ENCODE results near the gene RNF130. TPM values are rescaled to one million over a fixed set of nuclear protein-coding genes. Genes with fewer than 3 reads are reported as not detected.
A peak's percentile ranks its signal among the peaks of the same experiment; 100 is the strongest.

Gene RNF130
- total and polyA plus RNA-seq, 2 of the 13 experiments (the other 11 are each of a cell fraction or from before 2014, with no cell fraction given): 28.2 to 28.3 TPM

DNA sequence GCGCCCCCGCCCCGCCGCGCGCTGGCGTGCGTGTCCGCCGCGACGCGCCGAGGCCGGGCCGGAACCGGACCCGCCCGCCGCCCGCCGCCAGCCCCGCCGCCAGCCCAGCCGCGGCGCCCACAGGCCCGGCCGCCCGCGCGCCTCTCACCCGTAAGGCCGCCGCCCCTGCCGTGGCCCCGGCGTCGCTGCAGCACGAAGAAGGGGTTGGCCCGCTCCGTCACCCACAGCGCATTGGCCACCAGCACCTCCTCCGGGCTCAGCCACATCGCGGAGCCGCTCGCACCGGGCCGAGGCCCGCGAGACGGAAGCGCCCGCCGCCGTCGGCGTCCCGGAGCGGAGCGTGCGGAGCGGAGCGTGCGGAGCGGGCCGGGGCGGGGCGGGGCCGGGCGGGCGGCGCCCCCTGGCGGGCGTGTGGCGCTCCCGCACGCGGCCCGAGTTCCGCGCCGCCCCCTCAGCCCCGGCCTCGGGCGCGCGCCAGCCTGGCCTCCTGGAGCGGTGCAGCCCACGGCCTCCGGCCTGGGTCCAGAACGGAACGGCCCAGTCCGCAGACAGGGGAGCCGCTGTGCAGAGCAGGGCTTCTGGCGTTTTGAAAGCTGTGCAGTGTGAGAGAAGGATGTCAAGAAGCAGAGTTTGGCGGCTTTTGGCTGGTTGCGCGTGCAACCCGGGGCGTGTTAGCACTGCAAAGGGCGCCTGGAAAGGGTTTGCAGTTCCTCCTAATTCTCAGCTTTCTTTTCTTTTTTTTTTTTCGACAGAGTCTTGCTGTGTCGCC is 163.8 kb downstream of the RNF130 start, which contains the start of gene TBC1D9B (continued):
- TF ChIP-seq ZNF770 (CRISPR knock-in tag; IDR thresholded peaks at IDR 0.05): peak; percentile 90
- TF ChIP-seq PPARG (CRISPR knock-in tag; conservative IDR thresholded peaks at IDR 0.05): 0 out of 2 replicates have a peak, but pooled peaks have one; percentile 31
- TF ChIP-seq, protein P1, sequence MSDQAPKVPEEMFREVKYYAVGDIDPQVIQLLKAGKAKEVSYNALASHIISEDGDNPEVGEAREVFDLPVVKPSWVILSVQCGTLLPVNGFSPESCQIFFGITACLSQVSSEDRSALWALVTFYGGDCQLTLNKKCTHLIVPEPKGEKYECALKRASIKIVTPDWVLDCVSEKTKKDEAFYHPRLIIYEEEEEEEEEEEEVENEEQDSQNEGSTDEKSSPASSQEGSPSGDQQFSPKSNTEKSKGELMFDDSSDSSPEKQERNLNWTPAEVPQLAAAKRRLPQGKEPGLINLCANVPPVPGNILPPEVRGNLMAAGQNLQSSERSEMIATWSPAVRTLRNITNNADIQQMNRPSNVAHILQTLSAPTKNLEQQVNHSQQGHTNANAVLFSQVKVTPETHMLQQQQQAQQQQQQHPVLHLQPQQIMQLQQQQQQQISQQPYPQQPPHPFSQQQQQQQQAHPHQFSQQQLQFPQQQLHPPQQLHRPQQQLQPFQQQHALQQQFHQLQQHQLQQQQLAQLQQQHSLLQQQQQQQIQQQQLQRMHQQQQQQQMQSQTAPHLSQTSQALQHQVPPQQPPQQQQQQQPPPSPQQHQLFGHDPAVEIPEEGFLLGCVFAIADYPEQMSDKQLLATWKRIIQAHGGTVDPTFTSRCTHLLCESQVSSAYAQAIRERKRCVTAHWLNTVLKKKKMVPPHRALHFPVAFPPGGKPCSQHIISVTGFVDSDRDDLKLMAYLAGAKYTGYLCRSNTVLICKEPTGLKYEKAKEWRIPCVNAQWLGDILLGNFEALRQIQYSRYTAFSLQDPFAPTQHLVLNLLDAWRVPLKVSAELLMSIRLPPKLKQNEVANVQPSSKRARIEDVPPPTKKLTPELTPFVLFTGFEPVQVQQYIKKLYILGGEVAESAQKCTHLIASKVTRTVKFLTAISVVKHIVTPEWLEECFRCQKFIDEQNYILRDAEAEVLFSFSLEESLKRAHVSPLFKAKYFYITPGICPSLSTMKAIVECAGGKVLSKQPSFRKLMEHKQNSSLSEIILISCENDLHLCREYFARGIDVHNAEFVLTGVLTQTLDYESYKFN (CRISPR knock-in tag; conservative IDR thresholded peaks at IDR 0.05): no peak
- peak; percentile 59; the same call in 1 of the 2 replicates for TF ChIP-seq ZNF441 (CRISPR knock-in tag; IDR thresholded peaks at IDR 0.05; ENCODE audit: borderline replicate concordance)
- peak; percentile 8 for TF ChIP-seq ZNF883 (CRISPR knock-in tag; IDR thresholded peaks at IDR 0.05; ENCODE audit: not compliant biosample characterization)
- TF ChIP-seq ZSCAN31 (CRISPR knock-in tag; IDR thresholded peaks at IDR 0.05; ENCODE audit: low read depth): peak; percentile 60; the same call in 1 of the 2 replicates
- TF ChIP-seq, protein P2, sequence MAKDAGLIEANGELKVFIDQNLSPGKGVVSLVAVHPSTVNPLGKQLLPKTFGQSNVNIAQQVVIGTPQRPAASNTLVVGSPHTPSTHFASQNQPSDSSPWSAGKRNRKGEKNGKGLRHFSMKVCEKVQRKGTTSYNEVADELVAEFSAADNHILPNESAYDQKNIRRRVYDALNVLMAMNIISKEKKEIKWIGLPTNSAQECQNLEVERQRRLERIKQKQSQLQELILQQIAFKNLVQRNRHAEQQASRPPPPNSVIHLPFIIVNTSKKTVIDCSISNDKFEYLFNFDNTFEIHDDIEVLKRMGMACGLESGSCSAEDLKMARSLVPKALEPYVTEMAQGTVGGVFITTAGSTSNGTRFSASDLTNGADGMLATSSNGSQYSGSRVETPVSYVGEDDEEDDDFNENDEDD (CRISPR knock-in tag; IDR thresholded peaks at IDR 0.05; ENCODE audit: borderline replicate concordance): peak; percentile 30; the same call in 1 of the 2 replicates
- TF ChIP-seq AKAP8 (CRISPR knock-in tag; IDR thresholded peaks at IDR 0.05): 0 out of 2 replicates have a peak, but pooled peaks have one; percentile 25
- 0 out of 2 replicates have a peak, but pooled peaks have one; percentile 45 for TF ChIP-seq HOXA9 (CRISPR knock-in tag; IDR thresholded peaks at IDR 0.05; ENCODE audit: borderline replicate concordance)
- peak; percentile 31; the same call in 1 of the 2 replicates for TF ChIP-seq TFDP2 (CRISPR knock-in tag; IDR thresholded peaks at IDR 0.05)
- peak; percentile 38; the same call in 1 of the 2 replicates for TF ChIP-seq ZNF543 (CRISPR knock-in tag; IDR thresholded peaks at IDR 0.05)
- TF ChIP-seq, protein P3, sequence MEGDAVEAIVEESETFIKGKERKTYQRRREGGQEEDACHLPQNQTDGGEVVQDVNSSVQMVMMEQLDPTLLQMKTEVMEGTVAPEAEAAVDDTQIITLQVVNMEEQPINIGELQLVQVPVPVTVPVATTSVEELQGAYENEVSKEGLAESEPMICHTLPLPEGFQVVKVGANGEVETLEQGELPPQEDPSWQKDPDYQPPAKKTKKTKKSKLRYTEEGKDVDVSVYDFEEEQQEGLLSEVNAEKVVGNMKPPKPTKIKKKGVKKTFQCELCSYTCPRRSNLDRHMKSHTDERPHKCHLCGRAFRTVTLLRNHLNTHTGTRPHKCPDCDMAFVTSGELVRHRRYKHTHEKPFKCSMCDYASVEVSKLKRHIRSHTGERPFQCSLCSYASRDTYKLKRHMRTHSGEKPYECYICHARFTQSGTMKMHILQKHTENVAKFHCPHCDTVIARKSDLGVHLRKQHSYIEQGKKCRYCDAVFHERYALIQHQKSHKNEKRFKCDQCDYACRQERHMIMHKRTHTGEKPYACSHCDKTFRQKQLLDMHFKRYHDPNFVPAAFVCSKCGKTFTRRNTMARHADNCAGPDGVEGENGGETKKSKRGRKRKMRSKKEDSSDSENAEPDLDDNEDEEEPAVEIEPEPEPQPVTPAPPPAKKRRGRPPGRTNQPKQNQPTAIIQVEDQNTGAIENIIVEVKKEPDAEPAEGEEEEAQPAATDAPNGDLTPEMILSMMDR (CRISPR knock-in tag; IDR thresholded peaks at IDR 0.05): peak; percentile 36; the same call in 1 of the 2 replicates
- peak; percentile 44; the same call in 1 of the 2 replicates for TF ChIP-seq ZNF501 (CRISPR knock-in tag; IDR thresholded peaks at IDR 0.05)
- peak; percentile 34; the same call in 1 of the 2 replicates for TF ChIP-seq TAF1 (CRISPR knock-in tag; IDR thresholded peaks at IDR 0.05)
- TF ChIP-seq GABPB1 (CRISPR knock-in tag; IDR thresholded peaks at IDR 0.05): peak; percentile 71; the same call in 1 of the 2 replicates
- TF ChIP-seq ELF3 (CRISPR knock-in tag; IDR thresholded peaks at IDR 0.05): peak; percentile 63; the same call in 1 of the 2 replicates
